Colon (tissue), 2 donors: ENCODE data around the gene BMPR1A.
"Not testable (repeated sequence)": the region's sequence is repeated elsewhere in the genome, so short reads cannot be mapped to it uniquely, and the experiment has no call there.

ENCODE experiments used
- FAIRE-seq: peaks from 2 replicates; lab custom pipeline; 2012; peaks lifted over from hg19 to GRCh38; lab: Jason Lieb, UNC
- donor health status: control.
- donor health status: control.

BMPR1A gene

DNA sequence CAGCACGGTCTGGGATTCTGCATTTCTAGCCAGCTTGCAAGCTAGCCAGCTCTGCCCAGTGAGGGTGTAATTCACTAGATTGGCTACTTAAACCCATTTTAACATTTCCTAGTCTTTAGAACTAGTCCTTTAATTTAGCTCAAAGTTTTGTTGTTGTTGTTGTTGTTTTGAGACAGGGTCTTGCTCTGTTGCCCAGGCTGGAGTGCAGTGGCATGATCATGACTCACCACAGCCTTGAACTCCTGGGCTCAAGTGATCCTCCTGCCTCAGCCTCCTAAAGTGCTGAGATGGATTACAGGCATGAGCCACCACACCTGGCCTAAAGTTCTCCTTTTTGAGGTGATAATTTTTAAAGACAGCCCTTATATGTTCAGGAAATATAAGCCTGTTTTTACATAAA, 94.1 kb downstream of the BMPR1A start:
- FAIRE-seq, result no peak

DNA sequence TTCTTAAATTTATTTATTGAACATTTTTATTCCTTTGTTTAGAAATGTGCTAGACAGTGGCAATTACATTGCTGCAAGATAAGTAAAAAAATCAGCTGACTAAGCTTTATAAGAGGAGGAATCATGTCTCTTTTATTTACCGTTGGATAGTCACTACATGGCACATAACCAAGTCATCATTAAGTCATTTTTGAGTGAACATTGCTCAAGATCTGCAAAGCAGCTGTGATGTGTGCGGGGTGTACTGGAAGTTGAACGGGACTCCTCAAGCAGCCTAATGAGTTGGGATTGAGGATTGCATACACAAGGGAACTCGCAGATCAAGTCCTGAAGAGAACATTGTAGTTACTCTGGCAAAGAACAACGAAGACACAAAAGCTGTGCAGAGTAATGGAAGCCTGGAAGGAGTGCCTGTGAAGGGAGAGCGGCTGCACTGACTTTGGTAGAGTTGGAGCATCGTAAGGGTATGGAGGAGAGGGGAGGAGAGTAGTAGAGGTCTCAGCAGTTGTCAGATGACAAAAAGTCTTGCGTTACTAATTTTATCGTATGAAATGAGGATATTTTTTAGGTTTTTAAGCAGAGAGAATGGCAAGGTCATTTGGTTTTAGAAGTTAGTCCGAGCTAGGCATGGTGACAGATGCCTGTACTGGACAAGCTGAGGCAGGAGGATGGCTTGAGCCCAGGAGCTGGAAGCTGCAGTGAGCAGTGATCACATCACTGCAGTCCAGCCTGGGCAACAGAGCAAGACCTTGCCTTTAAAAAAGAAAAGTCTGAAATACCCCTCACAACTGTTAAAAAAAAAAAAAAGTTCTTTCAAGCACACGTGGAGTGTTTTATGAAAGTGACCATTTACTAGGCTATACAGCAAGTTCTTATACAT, 95.1 kb downstream of the BMPR1A start:
- no peak for FAIRE-seq

DNA sequence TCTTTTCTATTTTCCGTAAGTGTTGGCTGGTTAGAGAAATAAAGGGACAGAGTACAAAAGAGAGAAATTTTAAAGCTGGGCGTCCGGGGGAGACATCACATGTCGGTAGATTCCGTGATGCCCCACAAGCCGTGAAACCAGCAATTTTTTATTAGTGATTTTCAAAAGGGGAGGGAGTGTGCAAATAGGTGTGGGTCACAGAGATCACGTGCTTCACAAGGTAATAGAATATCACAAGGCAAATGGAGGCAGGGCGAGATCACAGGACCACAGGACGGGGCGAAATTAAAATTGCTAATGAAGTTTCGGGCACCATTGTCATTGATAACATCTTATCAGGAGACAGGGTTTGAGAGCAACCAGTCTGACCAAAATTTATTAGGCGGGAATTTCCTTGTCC, 97.2 kb downstream of the BMPR1A start:
- FAIRE-seq, result not testable (repeated sequence)

DNA sequence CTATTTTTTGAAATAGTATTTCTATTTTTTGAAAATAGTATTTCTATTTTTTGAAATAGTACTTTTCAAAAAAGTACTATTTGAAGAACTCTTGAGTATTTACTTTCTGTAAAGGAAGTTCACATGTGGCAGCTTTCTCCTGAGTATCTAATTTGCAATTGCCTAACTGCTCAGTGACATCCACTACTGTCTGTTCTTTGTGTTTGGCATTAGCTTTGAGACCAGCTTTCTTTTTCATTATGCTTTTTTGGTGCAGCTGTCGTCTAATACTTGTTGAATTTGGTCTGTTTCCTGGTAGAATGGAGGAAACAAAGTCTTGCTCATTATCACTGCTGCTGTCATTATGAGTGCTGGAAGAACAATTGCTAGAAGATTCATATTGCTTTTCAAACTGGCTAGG, 99.1 kb downstream of the BMPR1A start:
- FAIRE-seq, result no peak

DNA sequence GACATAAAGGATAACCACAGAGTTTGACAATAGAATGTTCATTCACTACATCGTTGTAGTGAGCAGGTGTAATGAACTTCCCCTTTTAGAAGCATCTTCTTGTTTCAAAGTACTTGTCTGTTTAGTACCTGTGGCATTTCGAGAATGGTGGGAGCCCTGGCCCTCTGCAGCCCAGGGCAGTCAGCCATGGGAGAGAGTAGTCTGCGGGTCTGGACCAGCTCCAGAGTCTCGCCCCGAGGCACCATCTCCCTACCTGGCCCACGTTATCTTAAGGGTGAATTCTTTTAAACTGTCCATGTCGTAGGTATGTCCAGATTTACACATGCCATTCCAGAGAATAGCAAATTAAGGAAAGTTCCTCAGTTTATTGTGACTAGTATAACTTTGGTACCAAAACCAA, 99.7 kb downstream of the BMPR1A start:
- no peak for FAIRE-seq

DNA sequence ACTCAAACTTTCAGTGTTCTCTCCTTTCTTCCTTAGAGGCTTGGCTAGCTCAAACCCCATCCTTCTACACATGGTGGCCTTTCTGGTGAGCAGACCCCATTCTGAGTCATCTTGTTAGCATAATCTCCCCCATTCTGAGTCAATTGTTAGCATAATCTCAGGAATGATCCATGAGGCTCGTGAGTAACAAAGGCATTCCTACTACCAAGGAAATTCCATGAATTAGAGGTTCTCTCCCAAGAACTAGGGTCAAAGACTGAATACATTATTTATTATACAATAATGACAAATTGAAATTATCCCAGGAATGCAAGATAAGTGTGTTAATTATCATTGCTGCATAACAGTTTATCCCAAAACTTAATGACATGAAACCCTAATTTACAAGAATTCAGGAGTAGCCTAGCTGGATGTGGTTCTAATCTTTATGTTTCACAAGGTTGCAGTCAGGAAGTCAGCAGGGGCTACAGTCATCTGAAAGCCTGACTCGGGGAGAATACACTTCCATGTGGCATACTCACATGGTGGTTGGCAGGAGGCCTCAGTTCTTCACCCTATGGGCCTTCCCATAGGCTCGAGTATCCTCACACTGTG, 100.8 kb downstream of the BMPR1A start:
- no peak for FAIRE-seq

DNA sequence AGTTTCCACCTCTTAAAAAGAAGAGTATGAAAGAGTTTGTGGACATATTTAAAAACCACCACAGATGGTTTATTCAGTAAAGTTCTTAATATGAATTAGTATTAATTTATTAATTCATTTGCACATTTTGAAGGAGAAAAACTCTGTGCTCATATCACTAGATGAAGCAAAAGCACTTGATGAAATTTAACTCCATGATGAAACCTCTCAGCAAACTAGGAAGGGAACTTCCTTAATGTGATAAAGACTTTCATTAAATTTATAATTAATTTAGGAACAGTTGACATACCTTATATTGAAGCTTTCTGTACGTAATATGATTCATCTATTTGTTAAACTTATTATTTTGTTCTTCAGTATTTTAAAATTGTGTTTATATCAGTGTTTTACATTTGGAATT, 101.6 kb downstream of the BMPR1A start:
- no peak for FAIRE-seq

DNA sequence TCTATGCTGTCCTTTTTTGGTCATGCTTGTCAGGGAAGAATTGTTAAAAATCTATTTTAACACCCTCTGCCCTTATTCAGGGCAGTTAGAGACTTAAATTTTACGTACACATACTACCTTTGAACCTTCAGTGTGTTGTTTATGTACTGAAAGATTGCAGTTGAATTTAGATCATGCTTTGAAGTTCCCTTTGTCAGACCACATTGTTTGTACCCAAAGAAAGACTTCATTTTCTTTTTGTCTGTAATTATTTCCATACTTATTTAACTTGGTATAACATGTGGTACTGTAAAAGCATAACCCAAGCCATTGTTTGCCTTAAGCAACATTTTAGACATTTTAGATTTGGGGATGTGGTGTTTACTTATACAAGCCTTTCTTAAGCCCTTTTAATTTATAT, 104.9 kb downstream of the BMPR1A start:
- no peak for FAIRE-seq

DNA sequence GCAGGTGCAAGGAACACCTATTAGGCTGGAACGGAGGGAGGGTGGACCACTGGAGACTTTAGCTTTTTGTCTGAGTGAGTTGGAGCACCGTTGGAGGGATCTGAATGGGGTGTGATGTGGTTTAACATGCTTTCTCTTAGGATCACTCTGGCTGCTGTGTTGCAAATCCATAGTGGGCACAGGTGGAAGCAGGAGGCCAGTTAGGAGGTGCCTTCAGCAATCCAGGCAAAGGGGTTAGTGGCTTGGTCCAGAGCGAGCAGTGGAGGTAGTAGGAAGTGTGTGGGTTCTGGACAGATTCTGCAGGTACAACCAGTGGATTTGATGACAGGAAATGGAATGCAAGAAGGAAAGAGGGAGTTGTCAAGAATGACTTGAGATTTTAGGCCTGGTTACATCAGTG, 106.0 kb downstream of the BMPR1A start:
- FAIRE-seq, result no peak

DNA sequence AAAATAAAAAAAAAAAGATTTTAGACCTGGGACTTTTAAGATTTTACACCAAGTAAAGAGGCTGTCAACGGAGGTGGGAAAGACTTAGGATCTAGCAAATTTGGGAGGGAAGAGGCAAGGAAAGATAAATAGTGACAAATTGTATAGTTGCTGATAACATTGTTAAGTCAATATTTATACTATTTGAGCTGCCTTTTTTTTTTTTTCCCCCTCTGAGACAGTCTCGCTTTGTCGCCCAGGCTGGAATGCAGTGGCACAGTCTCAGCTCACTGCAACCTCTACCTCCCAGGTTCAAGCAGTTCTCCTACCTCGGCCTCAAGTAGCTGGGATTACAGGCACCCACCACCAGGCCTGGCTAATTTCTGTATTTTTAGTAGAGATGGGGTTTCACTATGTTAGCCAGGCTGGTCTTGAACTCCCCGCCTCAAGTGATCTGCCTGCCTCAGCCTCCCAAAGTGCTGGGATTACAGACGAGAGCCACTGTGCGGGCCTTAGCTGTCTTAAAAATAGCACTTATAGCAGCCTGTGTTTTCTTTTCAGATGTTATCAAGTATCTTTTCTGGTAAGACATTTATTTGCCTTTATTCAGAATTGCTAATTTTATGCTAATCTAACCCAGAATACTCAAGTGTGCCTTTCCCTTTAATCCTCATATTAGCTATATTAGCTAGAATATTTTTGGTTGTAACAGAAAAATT, 106.5 kb downstream of the BMPR1A start:
- no peak for FAIRE-seq

DNA sequence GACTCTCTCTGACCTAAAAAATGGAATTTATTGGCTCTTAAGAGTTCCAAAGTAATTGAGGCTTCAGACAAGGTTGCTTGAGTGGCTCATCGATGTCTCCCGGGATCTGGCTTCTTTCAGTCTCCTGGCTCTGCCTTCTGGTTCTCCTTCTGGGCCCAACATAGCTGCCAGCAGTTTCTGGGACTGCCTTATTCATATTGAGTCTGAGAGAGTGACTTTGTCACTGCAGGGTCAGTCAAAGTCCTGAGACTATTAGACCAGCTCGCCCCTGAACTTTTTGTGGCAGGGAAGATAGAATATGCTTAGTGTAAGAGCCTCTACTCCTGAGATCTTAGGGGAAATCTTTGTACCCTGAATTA, 107.0 kb downstream of the BMPR1A start:
- FAIRE-seq, result no peak

DNA sequence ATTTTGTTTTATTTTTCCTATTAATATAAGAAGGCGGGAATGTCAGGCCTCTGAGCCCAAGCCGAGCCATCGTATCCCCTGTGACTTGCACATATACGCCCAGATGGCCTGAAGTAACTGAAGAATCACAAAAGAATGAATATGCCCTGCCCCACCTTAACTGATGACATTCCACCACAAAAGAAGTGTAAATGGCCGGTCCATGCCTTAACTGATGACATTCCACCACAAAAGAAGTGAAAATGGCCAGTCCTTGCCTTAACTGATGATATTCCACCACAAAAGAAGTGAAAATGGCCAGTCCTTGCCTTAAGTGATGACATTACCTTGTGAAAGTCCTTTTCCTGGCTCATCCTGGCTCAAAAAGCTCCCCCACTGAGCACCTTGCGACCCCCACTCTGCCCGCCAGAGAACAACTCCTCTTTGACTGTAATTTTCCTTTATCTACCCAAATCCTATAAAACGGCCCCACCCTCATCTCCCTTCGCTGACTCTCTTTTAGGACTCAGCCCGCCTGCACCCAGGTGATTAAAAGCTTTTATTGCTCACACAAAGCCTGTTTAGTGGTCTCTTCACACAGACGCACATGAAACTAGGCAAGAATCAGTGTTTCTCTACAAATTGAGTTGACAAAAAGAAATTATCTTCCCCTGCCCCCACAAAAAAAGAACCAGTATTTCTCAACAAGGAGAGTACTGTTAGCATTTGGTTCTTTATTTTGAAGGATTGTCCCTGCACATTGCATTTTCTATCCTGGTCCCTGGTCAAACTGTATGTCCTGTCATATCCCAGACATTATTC, 108.8 kb downstream of the BMPR1A start:
- FAIRE-seq, result not testable (repeated sequence)

DNA sequence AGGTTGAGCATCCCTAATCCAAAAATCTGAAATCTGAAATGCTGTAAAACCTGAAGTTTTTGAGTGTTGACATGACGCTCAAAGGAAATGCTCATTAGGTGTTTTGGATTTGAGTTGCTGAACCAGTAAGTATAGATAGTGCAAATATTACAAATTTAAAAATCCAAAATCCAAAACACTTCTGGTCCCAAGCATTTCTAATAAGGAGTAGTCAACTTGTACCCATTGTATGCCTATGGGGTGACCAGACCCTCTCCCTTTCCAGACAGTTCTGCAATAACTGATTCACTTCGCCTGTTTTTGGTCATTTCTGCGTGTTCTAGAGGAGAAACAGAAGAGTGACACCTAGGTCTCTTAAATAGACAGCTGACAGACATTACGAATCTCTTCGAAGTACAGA, 110.7 kb downstream of the BMPR1A start:
- no peak for FAIRE-seq

DNA sequence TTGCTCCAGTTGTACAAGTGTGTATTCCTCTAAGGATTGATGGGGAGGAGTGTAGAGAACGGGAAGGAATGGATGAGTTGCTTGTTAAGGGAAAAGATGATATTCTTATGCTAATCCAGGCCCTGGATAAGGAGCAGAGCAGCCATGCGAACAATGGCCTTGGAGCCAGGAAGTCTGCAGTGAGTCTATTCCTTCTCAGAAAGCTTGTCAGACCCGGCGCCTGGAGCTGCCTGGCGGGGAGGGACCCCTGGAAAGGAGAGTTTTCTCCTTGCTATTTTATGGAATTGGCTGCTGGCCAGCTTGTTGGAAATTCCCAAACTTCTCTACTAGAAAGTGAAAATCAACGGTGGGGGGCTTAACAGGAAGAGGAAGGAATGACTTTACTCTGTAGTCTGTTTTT, 111.9 kb downstream of the BMPR1A start:
- no peak for FAIRE-seq

DNA sequence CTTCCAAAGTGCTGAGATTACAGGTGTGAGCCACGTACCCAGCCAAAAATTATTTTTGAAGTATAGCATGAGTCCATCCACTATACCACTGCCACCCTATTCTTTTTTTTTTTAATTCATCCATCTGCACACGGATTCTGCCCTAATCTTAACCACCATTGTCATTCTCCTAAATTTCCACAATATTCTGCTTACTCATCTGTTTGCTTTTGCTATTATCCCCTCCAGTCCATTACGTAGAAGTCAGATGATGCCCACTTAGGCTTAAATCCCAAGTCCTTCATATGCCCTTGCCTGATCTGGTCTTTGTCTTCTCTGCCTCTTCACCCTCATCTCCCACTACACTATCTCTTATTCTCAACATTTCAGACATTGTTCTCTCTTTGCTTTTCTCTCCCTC, 114.3 kb downstream of the BMPR1A start:
- FAIRE-seq, result no peak

DNA sequence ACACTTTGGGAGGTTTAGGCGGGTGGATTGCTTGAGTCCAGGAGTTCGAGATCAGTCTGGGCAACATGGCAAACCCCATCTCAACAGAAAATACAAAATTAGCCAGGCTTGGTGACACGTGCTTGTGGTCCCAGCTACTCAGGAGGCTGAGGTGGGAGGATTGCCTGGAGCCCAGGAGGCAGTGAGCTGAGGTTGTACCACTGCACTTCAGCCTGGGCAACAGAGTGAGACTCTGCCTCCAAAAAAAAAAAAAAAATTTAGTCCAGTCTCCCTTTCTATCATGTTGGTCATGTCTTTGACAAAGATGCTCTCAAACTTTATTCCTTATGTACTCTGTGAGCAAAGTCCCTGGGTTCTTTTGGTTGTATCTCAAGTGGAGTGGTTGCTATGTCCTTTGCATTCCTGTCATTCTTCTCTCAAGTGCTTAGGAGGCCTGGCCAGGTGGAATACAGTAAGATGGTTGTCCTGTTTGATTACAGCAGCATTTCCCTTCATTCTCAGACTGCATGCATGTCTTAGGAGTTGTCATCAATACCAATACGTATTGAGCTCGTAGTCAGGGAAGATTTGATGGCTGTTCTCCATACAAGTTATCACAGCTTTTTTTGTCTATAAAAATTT, 115.3 kb downstream of the BMPR1A start:
- FAIRE-seq, result no peak

DNA sequence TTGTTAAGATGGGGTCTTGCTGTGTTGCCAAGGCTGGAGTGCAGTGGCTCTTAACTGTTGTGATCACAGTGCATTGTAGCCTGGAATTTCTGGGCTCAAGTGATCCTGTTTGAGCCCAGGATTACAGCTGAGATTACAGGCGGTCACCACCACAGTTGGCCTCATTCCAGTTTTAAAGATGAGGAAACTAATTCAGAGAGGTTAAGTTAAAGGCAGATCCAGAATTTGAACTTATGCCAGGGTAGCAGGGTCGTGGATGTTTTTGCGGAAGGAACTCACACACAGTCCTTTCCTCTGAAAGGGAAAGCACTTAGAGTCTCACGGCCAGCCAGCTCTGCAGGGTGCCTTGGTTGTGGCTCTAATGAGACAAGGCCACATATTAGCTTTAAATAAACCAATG, 116.3 kb downstream of the BMPR1A start:
- no peak for FAIRE-seq

DNA sequence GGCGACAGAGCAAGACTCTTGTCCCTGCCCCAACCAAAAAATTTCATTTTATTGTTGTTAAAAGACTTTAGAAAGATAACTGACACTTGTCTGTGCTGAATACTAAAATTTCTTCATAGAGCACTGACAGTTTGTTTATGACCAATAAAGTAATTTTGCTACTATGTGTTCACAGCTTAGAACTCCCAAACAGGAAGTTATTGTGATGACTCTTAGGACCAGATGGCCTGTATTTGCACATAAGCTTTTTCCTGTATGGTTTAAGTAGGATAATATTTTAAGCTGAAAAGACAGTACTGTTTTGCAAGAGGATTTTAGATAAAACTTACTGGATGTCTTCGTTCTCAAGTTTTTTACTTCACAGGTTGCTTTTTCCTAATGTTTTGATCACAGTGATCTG, 120.3 kb downstream of the BMPR1A start:
- FAIRE-seq, result no peak

DNA sequence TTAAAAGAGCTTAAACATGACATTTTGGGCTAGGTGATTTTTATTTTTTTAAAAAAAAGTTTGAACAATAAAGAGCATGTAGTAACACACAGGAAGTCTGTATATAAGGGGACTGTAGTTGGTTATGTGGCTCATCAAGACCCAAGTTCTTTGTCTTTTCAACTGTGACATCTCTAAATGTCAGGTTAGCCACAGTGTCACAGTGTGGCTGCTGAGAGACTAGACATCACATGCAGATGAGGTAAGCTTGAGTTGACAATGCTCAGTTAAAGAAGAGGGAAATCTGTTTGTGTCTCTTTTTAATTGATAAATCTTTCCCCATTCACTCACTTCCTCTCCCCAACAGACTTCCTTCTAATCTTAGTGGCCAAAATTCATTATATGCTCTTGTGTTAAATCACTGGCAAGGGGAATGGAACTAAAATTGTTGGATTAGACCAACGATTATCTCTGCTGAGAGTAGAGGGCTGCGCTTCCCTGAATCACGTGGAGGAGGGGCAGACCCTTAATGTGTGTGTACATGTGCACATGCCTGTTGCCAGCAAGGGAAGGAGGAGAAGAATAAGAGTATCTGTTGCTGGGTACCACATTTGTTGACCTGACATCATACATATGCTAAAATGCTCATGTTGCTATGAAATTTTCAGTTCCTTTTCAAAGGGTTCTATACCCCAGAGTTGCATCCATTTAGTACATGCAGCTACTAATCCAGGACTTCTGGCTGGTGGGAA, 122.7 kb downstream of the BMPR1A start:
- no peak for FAIRE-seq

DNA sequence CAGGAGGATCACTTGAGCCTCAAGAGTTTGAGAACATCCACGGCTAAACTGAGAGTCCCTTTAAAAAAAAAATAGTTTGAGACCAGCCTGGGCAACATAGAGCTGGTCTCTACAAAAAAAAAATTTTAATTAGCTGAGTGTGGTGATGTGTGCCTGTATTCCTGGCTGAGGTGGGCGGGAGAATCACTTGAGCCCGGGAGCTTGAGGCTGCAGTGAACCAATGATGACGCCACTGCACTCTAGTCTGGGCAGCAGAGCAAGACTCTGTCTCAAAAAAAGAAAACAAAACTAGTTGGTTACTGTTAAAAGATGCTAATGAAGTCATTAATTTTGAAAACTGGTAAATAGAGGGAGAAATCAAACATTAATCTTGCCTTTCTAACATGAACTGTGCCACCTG, 124.6 kb downstream of the BMPR1A start:
- no peak for FAIRE-seq

DNA sequence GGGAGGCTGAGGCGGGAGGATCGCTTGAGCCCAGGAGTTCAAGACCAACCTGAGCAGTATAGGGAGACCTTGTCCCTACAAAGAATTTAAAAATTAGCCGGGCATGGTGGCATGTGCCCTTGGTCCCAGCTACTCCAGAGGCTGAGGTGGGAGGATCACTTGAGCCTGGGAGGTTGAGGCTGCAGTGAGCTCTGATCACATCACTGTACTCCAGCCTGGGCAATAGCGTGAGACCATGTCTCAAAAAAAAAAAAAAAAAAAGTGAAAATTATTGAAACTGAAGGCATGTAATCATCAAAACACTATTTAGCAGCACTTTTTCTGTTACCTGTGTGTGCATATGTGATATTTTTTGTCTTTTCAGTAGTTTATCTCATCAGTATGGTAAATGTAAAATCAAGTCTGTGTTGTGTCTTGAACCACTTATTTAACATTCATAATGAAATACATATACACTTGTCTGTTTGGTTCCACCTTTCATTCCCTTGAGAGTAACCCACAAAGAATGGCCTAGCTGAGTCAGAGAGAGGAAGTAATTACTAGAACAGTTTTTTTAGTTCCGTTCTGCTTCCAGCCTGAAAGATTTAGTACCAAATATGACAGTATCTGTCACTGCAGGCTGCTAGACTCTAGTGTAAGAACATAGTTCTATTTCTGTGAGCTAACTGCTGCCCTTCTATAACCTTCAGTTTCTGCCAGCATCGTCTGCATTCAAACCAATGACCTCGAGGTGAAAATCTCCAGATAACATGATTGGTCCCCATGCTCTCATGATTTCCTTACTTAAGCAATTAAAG, 132.4 kb downstream of the BMPR1A start:
- no peak for FAIRE-seq
